ENCODE measurements around the gene USP2.

USP2 gene

DNA sequence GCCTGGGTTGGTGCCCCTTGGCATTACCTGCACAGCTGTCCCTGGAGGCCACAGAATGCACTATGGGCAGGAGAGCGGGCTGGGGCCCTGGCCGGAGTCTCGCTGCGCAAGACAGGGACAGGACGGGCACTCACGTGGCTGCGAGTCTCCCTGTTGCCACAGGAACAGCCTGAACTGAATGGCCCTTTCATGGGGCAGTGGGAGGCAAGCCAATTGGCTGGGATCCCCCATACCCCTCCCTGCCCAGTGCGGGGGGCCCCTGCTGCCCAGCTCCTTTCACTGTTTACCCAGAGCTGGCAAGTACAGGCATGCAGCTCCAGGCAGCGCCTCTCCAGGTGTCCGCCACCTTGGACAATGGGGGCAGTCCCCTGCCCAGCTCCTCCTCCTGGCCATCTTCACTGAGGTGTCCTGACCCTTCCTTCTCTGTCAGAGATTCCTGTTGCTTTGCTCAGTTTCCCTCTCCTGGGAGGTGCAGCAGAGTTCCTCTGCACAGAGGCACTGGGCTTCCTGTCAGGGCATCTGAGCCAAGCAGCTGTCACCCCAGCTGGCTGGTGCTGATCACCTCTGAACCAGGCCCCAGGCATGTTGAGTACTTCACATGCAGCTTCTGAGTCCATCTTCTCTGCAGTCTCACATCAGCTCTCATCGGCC lies 5.2 kb downstream of the USP2 start:
- DNase-seq = no peak

DNA sequence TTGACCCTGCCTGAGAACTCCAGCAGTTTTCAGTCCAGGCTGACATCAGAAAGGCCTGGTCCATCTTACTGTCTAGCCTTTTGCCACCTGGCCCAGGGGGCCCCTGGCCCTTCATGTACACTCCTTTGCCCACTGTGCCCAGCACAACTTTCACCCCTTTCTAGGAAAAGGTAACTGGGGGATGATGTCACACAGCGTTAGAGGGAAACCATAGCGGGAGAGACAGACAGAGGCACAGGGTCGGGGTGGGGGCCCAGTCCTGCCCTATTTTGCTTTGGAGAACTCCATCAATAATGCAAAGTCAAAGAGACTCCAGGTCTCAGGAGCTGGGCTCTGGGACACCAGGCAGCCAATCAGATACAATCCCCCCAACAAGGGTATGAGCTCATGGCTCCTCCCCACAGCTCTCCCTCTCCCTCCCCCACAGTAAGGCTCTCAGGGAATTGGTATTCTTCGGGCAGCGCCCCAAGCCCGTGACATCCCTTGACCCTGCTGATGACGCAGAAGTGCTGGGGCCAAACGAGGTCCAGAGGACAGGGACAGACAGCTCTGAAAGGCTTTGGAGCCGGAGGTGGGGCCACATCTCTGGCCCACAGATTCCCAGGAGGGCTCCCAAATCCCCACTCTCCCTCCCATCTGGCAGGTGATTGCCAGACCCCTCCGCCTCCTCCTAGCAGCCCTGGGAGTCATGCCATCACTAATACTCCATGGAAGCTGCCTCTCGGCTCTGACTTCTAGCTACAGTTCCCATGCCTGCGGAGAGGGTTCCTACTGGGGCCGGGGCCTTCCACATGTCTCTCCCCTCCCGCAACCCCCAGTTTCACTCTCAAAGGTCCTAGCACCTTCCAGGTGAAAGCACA lies 5.9 kb downstream of the USP2 start:
- no peak for DNase-seq

DNA sequence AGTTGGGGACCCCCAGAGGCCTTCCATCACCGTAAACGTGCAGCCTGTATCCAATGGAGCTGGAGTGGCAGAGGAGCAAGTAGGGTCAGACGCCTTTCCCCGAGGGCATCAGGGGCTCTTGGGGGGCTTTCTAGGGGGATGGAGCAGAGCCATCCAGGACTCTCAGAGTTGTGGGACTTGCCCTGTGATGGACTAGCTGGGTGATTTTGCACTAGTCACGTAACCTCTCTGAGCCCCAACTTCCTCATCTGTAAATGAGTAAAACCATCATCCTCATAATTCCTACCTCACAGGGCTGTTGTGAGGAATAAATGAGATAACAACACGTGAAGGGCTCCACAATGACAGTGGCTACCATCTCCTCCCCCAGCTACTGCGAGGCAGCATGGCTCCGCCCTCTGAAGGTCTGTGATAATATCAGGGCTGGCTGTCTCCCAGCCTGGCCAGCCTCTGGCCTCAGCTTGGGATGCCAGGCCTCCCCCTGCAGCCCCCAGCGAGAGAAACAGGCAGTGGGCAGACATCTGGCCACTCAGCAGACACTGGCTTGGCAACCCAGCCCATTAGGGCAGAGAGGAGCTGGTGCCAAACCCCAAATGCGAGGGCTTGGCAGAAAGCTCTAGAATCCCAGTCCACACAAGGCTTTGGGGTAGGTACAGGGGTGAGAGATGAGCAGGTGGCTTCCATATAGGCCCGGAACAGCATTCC lies 6.7 kb downstream of the USP2 start:
- no peak for DNase-seq

DNA sequence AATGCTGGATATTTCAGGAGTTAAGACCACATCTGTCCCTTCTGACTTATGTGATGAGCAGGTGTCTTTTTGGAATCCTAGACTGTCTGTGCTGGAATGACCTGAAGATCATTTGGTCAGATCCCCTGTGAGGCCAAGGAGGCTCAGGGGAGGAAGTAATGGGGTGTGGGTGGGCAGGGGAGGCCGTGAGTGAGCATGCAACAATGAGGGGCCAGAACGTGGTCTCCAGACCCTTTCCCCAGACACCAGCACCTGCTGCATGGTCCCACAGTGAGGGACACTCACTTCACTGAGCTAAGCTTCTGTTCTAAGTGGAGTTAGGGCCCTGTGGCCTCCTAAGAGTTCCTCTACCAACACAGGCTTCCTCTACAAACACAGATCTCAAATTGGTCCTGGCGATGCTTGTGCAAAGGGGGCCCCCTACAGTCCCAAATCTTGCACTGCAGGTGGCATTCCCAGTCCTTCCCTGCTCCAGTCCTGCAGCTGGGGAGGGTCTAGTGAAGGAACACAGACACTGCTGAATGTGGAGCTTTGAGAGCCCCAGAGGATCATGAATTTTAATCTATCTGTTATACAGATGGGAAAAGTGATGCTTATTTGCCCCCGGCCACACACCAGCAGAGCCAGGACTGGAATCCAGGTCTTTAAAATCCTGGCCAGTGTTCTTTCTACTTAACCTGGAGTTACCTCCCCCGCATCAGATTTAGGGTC lies 7.4 kb downstream of the USP2 start:
- no peak for DNase-seq

DNA sequence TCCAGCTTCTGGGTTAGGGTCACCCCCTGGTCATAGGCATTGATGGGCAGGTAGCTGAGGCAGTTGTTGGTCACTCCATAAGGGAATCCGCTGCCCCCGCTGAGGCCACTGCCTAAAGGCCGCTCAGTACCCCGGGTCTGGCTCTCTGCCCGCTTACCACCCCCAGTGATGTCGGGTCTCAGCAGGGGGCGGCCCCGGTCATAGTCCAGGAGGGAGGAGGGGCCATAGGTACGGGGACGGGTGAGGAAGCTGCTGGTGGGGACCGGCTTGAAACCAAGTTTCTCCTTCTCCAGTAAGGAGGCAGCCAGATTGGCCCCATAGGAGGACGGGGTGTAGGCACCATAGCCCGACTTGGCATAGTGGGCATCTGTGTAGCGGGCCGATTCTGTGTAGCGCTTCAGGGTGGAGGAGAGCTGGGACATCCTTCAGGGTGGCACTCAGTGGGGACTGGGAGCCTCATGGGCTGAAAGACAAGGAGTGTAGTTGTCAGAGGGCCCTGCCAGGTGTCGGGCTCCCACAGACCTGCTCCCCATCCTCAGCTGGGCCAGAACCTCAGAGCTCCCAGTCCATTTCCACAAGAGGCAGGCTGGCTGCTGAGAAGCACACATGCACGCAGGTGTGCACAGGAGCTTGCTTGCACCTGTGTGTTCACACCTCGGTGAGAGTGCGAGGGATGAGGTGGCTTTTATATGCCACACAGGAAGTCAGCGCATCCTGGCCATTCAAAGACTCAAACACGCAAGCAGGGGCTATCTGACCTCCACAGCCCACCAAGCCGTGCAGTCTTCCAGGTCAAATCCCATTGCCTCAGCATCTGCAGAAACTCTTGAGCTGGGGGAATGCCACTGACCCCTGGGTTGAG lies 8.2 kb downstream of the USP2 start:
- no peak for DNase-seq

DNA sequence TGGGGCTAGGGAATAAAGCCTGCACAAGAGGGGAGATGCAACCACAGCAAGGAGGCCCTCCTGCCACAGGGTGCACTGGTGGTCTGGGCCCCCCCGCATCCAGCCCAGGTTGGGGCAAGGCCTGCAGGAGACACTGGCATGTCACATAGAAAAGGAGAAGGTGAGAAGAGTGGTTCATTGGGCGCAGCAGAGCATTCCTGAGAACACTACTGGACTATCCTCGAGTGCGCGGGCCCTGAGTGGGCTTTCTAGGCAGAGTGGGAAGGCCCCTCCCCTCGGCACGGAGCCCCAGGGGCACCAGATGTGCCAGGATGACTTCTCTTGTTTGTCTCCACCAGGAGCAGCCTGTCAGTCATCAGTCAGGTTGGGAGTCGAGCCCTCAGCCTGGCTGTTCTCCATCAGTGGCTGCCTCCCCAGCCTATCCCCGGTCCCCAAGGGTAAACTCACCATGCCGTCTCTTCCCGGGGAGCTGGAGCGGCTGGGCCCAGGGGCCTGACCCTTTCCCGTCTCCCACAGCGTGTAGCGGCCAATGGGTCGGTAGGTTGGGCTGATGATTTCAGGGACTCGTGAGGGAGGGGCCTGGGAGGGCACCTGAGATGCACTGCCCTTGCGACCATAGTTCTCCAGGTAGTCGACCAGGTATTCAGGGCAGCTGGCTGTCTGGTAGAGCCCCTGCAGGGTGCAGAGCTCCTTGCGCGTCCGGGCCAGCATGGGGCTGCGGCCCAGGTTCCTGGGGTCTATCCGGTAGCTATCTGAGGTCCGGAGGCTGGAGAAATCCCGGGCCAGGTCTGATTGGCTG lies 9.0 kb downstream of the USP2 start:
- DNase-seq = no peak

DNA sequence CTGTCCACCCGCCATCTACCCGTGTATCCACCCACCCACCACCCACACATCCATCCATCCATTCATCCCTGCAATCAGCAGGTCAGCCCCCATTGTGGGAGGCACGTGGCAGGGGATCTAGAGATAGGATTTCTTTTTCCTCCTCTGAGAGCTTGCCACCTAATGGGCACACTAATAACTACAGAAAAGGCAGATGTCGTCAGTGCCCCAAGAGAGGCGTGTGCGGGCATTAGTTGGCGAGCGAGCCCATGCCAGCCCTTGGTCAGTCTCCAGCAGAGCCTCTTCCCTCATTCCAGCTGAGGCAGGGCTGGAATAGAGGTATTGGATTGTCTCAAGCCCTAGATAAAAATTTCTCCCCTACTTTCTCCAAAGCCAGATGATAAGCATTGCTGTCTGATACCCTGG lies 9.7 kb downstream of the USP2 start:
- no peak for DNase-seq

DNA sequence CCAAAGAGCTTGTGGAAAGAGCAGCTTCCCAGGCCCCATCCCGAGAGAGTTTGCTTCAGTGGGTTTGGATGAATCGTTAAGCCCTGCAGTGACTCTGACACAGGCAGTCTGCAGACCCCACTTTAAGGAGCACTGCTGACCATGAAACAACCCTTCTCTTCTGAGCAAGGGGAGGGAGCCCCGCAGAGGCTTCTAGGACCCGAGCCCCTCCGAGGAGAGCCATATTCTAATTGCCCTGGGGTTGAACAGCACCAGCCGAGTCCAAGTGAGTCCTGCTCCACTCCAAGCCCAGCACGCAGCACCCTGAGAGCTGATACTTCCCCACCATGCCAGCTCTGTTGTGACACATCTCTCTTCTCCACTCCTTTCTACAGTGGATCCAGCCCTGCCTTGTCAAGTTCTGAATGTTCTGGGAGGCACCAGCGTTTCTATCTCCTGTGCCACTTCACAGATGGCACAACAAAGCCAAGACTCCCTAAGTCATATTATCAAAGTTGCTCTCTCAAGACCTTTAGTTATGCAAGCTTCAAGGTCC lies 10.4 kb downstream of the USP2 start:
- no peak for DNase-seq

DNA sequence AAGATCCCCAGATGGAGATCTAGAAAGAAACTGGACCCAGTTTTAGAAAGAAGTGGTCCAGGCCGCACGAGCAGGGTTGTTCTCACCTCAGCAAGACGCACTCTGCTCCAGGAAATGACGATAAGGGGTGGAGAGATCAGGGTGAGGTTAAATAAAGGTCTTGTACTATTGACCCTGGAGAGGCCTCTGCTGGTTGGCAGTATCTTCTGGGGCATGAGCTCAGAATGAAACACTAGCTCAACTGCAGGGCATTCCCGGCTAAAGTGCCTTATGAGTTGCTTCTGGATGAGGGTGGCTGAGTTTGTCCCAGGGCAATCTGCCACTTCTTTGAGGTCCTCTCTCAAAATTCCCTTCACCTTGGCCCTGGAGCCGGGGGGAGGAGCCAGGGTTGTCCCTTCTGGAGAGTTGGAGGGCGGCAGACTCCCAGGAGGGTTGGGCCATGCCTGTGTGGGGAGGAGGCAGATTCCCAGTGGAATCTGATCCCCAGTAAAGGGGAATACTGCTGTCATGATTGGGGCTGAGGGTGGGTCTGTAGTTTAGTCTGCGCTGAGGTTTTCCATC lies 10.9 kb downstream of the USP2 start:
- no peak for DNase-seq

DNA sequence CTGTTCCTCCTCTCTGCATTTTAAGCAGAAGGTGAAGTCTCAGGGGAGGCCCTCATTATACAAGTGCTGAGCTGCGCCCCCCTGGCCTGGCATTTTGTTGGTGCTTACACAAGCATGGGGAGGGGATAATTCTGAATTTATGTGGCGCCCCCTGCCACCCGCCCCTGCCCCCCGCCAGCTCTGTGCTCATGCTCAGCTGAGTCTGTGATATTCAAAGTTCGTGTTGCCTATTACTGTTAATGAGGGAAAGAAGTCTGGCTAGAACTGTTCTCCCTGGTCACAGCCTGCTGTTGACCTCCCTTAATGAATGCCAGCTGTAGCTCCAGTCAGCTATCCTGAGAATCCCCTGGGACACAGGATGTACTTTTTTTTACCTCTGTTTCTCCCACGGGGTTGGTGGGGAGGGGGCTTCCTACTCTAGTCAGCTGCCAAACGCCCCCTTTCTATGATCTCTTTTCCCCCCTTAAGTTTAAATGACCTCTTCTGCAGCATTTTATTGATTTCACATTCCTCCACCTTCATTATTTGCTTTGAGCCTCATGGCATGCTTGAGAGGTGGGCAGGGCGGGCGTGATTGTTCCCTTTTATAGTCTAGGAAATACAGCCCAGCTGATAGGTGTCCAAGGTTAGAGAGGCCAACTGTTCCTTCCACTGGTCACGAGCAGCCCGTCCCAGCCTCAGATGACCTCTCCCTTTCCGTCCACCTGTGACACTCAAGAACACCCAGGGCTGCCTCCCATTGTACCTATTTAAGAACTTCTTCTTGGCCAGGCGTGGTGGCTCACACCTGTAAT lies 12.2 kb downstream of the USP2 start:
- no peak for DNase-seq

DNA sequence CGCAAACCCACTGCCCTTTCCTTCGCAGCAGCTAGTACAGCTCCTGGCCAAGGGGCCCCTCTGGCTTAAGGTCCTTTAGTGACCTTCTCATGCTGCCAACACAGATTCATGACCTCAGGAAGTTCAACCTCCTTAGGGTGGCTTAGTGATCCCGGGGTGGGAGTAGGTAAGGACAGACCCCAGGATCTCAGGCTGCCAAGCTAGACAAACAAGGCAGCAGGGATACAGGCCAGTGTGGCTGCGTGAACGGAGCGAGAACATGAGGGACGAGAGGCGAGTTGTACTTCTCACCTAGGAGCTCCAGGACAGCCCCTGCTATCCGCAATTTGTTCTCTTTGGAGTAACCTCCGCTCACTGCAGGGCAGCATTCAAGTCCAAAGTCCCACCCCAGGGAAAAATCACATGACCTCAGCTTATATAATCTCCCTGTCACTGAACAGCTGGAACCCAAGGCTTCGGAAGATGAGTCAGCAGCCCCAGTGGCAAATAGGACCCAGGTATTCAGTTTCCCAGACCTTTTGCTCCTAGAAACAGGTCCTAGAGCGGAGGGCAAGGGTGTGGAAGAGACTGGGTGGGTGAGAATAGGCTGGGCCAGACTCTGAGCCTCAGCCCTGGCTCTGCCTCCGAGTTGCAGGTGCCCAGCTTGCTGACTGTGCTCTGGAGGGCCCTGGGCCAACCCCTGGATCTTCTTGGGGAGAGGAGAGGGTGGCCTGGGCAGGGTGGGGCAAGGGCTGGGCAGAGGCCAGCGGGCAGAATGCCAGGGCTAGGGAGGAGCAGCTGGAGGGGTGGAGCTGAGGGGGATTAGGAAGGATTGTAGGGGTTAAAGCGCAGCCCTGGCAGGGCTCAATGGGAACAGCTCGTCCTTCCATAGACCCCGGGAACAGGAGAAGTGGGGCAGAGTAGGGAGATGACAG lies 13.1 kb downstream of the USP2 start:
- DNase-seq = no peak

DNA sequence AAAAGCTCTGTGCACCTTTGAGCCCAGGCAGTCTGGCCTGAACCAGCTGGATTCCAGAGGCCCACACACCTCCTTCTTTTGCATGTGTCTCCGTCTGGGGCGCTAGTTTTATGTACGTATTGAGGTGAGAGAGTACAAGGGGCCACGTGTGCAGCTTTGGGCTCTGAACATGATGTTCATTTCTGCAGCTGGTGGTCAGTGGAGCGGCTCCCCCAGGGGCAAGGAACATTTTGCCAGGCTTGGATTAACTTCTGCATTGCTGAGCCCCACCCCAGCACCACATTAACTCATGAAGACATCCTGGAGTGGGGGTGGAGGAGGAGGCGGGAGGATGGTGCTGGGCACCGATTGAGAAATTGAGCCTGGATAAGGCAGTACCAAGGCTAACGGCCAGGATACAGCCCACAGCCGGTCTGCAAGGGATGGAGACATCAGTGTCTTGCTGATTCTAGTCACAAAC lies 13.8 kb downstream of the USP2 start:
- DNase-seq = no peak

DNA sequence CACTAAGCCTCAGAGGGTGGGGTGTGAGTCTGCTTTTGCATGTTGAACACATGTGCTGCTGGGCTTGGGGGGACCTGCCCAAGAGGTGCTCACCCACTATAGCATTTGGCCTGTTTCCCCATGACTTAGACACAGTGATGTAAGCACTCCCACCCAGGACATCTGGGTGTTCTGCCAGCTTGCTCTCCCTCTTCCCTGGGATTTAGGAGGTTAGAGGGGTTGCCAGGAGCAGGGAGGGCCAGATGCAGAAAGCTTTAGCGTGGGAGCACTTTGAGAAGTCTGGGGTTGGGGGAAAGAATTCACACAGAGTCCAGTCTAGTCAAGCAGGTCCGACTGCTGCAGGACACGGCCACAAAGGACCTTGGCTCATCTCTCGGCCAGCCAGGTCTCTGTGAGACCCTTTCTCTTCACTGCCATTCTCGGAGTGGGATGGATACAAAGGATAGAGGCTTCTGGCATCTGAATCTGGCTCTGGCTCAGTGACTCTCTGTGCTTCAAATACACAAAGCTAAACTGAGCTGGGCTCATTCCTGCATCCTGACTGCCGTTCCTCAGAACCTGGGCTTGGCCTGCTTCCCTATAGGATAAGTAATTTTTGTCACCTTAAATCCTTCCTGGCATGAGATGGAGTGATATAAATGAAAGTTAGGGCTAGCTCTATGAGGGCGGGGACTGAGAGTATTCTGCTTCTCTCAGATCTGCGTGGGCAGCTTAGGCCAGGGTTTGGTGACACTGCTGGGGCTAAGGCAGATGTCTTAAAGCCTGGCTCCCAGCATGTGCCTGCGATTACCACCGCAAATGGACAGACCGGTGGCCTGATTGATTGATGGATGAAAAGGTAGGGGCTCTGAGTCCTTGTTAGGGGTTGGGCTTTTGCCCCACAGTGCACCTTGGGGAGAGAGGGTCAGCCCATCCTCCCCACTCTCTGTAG lies 14.5 kb downstream of the USP2 start:
- no peak for DNase-seq

DNA sequence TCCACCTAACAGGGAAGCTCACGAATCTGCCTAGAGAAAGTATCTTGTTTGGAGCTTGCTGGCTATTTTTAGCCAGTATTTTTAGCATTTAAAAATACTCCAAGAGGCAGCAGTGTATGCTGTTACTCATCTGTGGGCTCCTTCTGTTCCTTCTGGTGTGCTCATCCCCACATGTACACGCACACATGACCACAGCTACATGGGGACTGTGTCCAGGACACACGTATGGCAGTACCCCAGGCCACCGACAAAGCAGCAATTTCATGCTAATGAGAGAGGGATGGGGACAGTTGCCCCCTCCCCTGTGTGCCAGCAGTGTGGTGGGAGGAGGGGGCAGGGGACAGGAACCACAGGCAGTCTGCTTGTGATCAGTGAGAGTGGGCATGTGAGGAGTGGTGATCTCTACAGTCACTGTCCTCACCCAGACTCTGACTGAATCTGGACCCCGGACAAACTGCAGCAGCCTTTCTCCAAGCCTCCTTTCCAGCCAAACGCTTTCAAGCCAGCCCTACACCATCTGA lies 16.4 kb downstream of the USP2 start:
- DNase-seq = no peak

DNA sequence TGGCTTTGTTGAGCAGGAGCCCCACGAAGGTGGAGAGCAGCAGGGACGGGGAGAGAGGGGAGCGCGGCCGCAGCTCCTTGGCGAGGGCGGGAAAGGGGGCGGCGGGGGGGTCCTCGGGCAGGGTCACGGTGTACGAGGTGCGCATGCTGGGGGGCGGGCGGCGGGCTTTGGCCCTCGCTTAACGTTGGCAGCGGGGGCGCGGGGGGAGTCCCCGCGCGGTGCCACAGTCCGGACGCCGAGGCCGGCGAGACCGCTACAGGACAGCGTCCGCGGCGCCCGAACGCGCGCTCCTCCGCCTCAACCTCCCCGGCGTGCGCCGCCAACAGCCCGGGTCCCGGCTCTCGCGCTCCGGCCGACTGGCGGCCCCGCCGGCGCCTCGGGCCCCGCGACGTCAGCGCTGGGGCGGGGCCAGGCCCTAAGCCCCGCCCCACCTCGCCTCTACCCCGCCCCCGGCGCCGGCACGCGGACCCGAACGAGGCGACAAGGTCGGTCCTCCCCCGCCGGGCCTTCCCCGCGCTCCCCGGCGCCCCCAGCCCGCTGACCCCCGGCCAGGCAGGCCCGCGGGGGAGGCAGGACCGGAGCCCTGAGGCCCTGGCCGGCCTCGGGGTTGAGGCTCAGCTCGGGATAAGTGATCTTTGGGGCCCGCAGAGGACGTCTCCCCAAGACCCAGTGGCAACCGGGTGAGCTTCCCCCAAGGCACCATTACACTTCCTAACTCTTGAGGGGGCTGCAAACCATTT lies 17.5 kb downstream of the USP2 start:
- peak; percentile 43 for DNase-seq

DNA sequence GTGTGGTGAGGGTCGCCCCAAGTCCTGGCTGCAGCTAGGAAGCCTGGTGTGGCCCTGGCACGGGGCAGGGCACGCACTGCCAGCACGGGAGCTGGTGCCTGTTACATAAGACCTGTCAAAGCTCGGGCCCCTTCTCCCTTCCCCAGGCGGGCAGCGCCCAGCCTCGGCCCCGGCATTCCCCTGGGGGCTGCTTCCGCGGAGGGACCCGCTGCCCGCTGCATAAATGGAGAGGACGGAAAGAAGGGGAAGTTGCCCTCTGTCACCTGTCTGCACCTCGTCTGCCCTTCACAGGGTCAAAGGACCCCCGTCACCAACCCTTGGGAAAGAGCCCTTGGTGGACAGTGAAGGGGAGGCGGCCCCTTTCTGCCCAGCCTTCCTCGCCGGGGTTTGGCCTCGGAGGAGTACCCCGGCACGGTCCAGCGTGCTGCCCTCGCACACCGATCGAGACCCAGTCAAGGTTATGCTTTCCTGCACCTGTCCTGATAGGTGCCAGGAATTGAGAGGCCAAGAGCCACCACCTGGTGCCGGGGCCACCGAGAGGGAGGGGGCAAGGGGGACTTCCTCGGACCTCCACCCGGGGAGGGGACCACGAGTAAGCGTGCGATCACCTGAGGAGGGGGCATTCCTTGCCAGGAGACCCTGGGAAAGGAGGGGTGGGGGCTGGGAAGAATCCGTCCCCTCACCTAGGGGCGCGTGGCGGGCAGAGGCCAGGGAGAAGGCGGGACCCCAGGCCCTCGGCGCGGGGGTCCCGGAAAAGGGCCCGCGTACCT lies 18.2 kb downstream of the USP2 start:
- DNase-seq = no peak
